Tibial artery (tissue), 4 donors: ENCODE measurements around the gene RNF39.

Source experiments
- DNase-seq, 2 donors: peaks; one replicate each; pipeline ENCODE4 v3.0.0-alpha.2; 2019
- H3K27ac ChIP-seq, 2 donors: fragments of 200-600 bp; sonication (generic) in 1 of 2; 1 replicate in 1 of 2; 2 replicates in 1 of 2; pipeline ENCODE4 v1.5.1; 2018 to 2019; ENCODE audit warnings: mild to moderate bottlenecking in 1 of 2
- H3K27me3 ChIP-seq, 2 donors: fragments of 200-600 bp; sonication (generic) in 1 of 2; one replicate each; pipeline versions ENCODE4 v1.5.1 to v1.6.0; 2016 to 2019
- H3K36me3 ChIP-seq, 3 donors: fragments of 200-600 bp; sonication (generic) in 2 of 3; one replicate each; pipeline ENCODE4 v1.5.1; 2016 to 2019; ENCODE audit warnings: mild to moderate bottlenecking in 2 of 3
- H3K4me1 ChIP-seq, 4 donors: fragments of 200-600 bp; sonication (generic) in 2 of 4; 1 replicate in 3 of 4; 2 replicates in 1 of 4; pipeline ENCODE4 v1.5.1; 2016 to 2019
- H3K4me3 ChIP-seq, 2 donors: fragments of 200-600 bp; sonication (generic) in 1 of 2; 1 replicate in 1 of 2; 2 replicates in 1 of 2; pipeline ENCODE4 v1.5.1; 2018 to 2019; ENCODE audit warnings: mild to moderate bottlenecking in 2 of 2
- H3K9me3 ChIP-seq, 3 donors: fragments of 200-600 bp; sonication (generic) in 1 of 3; one replicate each; pipeline ENCODE4 v1.5.1; 2016 to 2019
- intact Hi-C: fragments of 100-400 bp; cut with DNase I; formaldehyde crosslinking; loops from one replicate; pipeline ENCODE4 v1.15.0; 2023; ENCODE audit warnings: low total_unique reads
- TF ChIP-seq, protein P1 (sequence below), 2 experiments: fragments of 200-600 bp in 1 of 2; fragments of 450-650 bp in 1 of 2; IDR thresholded peaks; one replicate each; pipeline ENCODE4 v1.5.1; 2017 to 2019; ENCODE audit warnings: antibody characterized with exemption in 2 of 2, mild to moderate bottlenecking in 1 of 2, moderate library complexity in 1 of 2

Gene RNF39

DNA sequence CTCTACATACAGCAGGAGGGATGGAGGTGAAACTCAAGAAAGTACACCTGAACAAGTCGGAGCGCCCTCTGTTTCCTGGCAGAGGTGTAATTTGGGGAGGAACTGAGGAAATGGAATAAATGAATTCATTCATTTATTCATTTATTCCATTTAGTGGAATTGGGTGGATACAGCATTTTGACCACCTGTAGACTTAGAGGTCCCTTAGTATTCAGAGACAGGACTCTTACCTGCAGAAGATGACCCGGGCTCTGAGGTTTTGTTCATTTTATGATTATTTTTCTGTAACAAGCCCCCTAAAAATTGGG, 28.3 kb upstream of the RNF39 start:
- DNase-seq = no peak
- intact Hi-C loops = loop anchor here (5.0 kb wide), 2 partner anchors 33 to 37 kb away; partner anchors contain the start of genes PPP1R11 and TRIM40
- peaks cover 0 to 47% of the 10 kb centered on the region in 2 donors for H3K27me3 ChIP-seq
- H3K27ac ChIP-seq = peak overlapping the region in 1 of 2 donors; percentile 59
- no peaks in the 10 kb centered on the region for H3K9me3 ChIP-seq
- no peaks in the 10 kb centered on the region for H3K36me3 ChIP-seq
- peak overlapping the region; percentile 35 to 54 for H3K4me3 ChIP-seq
- TF ChIP-seq, protein P1, sequence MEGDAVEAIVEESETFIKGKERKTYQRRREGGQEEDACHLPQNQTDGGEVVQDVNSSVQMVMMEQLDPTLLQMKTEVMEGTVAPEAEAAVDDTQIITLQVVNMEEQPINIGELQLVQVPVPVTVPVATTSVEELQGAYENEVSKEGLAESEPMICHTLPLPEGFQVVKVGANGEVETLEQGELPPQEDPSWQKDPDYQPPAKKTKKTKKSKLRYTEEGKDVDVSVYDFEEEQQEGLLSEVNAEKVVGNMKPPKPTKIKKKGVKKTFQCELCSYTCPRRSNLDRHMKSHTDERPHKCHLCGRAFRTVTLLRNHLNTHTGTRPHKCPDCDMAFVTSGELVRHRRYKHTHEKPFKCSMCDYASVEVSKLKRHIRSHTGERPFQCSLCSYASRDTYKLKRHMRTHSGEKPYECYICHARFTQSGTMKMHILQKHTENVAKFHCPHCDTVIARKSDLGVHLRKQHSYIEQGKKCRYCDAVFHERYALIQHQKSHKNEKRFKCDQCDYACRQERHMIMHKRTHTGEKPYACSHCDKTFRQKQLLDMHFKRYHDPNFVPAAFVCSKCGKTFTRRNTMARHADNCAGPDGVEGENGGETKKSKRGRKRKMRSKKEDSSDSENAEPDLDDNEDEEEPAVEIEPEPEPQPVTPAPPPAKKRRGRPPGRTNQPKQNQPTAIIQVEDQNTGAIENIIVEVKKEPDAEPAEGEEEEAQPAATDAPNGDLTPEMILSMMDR (IDR thresholded peaks at IDR 0.05) = no peak
- peaks cover 0 to 38% (median 27%) of the 10 kb centered on the region in 4 donors for H3K4me1 ChIP-seq

DNA sequence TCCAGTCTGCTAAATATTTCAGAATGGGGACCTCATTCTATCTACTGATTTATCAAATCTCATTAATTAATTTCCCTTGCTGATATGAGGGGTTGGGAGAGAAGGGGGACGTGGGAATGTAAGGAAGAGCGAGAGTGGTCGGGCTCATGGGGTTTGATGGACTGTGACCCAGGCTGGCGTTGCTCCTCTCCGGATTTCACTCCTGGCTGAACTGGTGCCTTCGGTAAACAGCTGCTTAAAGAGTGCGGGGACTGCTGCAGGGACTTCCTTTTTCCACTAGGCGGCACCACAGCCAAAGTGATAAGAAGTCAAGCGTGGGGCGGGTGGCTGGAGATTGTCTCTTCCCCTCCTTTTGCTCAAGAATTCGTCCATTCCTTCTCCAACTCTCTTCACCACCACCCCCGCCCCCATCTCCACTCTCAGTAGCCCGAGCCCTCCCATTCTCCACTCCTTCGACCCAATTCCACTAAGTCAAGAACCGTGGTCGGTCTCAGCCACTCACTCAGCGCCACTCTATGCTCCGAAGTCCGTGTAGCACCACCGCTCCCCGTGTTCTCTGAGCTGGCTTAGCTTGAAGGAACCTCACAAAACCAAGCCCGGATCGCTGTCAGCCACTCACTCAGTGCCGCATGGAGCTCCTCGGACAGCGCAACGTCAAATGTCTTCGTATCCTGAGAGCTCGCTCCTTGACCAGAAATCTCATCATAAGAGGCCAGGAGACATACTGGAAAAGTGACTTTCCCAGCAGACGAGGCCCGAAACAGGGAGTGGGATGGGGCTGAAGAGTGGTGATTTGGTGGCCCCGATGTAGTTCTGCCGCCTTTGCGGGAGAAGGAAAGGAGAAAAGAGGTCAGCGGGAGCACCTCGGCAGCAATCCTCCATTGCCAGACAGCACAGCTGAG, 27.7 kb upstream of the RNF39 start:
- TF ChIP-seq, protein P1 (IDR thresholded peaks at IDR 0.05) = peak; percentile 84 to 88
- no peaks in the 10 kb centered on the region for H3K36me3 ChIP-seq
- peaks cover 0 to 38% (median 27%) of the 10 kb centered on the region in 4 donors for H3K4me1 ChIP-seq
- peaks cover 0 to 51% of the 10 kb centered on the region in 2 donors for H3K27me3 ChIP-seq
- intact Hi-C loops = loop anchor here (5.0 kb wide), 2 partner anchors 34 to 36 kb away; partner anchors contain the start of genes PPP1R11 and TRIM40
- peak; percentile 92 for DNase-seq
- peak overlapping the region; percentile 59 to 64 for H3K27ac ChIP-seq
- peak overlapping the region; percentile 35 to 54 for H3K4me3 ChIP-seq
- H3K9me3 ChIP-seq = no peaks in the 10 kb centered on the region

DNA sequence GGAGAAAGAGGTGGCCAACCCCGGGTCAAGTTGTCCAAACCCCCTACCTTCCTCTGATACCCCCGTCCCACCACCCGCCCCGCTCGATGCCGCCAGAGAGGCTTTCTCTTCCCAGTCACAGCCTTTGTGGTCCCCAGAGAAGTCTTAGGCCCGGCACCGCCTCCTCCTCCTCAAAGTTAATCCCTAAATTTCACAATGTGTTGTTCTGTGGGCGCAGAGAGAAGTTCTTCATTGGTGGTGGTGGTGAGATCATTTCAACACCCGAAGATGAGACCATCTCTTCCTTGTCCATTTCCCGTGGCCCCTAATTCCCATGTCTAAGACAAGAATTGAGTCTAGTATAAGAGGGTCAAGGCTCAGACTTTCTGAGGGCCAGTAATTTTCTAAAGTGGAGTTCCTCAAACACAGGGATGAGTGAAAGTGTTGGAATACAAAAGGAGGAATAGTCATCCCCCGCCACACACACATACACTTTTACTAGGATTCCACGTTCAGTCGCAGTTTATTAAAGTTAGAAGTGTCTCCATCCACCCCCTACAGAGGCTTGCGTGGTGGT, 26.9 kb upstream of the RNF39 start:
- intact Hi-C loops = loop anchor here (5.0 kb wide), 2 partner anchors 35 kb away; partner anchors contain the start of genes PPP1R11 and TRIM40

DNA sequence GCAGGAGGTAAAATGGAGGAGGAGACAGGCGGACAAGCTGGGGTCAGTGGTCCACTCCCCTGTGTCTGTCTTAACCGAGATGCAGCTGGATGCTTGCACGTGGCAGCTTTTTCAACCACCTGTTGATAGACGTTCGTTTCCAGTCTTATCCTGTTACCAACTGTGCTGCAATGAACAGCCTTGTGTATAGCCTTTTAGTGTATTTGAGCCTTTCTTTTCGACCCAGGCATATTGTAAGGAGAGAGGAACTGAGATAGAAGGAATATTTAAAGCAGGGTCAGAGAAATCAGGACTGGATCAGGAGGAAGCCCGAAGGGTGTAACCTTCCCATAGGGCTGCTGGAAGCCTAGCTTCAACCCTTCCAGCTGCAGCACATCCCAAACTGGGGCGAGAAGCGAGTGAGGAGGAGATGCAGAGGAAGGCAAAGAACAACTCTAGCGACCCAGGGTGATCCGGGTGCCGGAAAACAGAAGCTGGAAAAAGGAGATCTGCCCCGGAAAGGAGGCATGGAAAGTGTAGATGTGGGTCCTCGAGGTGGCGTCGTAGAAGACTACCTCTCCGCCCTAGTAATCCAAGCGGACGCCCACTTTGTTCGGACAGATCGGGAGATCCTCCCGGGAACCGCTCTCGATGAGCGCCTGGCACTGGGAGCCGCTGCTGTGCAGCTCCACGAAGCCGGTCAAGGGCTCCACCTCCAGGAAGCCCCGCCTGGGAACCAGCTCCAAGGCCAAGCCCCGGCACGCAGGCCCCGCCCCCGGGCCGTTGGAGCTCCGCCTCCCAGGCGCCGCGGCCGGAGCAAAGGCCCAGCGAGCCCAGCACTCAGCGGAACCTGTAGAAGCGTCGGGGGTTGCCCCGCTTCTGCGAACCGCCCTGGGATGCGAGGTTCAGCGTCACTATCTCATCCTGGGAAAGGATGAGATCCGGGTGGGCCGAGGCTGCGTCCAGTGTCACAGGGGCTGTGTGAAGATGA, 26.2 kb upstream of the RNF39 start:
- TF ChIP-seq, protein P1 (IDR thresholded peaks at IDR 0.05) = no peak
- intact Hi-C loops = loop anchor here (5.0 kb wide), 2 partner anchors 34 to 36 kb away; partner anchors contain the start of genes PPP1R11 and TRIM40

More for the DNA sequence above, 26.9 kb upstream of the RNF39 start:
- Histone ChIP-seq H3K9me3 (no peaks in the 10 kb centered on the region), H3K27ac (peak overlapping the region; percentile 59 to 64), H3K4me1 (peaks cover 0 to 38% (median 27%) of the 10 kb centered on the region in 4 donors), H3K36me3 (no peaks in the 10 kb centered on the region), H3K4me3 (peak overlapping the region; percentile 43 to 57), H3K27me3 (peaks cover 0 to 53% of the 10 kb centered on the region in 2 donors)
- peak; percentile 57 to 79 for DNase-seq
- TF ChIP-seq, protein P1 (IDR thresholded peaks at IDR 0.05) = no peak

More for the DNA sequence above, 26.2 kb upstream of the RNF39 start:
- Histone ChIP-seq H3K4me3 (peak overlapping the region; percentile 43 to 57), H3K27ac (peak overlapping the region; percentile 59 to 64), H3K4me1 (peaks cover 0 to 38% (median 27%) of the 10 kb centered on the region in 4 donors), H3K27me3 (peaks cover 0 to 53% of the 10 kb centered on the region in 2 donors), H3K9me3 (no peaks in the 10 kb centered on the region), H3K36me3 (no peaks in the 10 kb centered on the region)
- peak; percentile 88 to 93 for DNase-seq
